Retinal pigment epithelial cell (primary cell): ENCODE measurements around the gene RBL1.
"Not testable (repeated sequence)": the region's sequence is repeated elsewhere in the genome, so short reads cannot be mapped to it uniquely, and the experiment has no call there.

Experiments used
- DNase-seq: peaks from one replicate; pipeline ENCODE4 v3.0.0-alpha.2; 2010; ENCODE audit warnings: low read depth
- H3K4me3 ChIP-seq: 2 replicates; pipeline ENCODE4 v1.5.1; 2011; ENCODE audit warnings: mild to moderate bottlenecking, low read length, control low read depth, moderate library complexity
- TF ChIP-seq, protein P1 (sequence below): conservative IDR thresholded peaks from 2 replicates; pipeline ENCODE4 v1.5.1; 2011; ENCODE audit warnings: low read depth, low read length, control low read depth, inconsistent platforms

The RBL1 gene

DNA sequence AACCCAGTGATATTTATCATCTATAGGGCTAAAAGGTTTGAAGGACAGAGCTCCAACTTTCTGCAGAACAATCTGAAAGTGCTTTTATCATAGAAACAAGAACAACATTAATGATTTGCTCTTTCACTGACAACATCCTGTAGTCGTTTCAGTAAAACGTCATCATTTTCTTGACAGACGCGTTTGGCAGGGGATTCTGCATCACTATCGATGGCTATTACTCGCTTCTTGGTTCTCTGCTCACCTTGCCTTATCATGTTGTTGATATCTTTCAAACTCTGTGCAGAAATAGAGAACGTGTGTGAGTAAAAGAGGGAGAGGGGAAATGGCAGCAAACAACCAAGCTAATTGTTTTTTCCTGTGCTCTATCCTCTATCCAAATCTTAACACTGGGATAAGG lies 97.1 kb downstream of the RBL1 start:
- TF ChIP-seq, protein P1, sequence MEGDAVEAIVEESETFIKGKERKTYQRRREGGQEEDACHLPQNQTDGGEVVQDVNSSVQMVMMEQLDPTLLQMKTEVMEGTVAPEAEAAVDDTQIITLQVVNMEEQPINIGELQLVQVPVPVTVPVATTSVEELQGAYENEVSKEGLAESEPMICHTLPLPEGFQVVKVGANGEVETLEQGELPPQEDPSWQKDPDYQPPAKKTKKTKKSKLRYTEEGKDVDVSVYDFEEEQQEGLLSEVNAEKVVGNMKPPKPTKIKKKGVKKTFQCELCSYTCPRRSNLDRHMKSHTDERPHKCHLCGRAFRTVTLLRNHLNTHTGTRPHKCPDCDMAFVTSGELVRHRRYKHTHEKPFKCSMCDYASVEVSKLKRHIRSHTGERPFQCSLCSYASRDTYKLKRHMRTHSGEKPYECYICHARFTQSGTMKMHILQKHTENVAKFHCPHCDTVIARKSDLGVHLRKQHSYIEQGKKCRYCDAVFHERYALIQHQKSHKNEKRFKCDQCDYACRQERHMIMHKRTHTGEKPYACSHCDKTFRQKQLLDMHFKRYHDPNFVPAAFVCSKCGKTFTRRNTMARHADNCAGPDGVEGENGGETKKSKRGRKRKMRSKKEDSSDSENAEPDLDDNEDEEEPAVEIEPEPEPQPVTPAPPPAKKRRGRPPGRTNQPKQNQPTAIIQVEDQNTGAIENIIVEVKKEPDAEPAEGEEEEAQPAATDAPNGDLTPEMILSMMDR, result no peak
- H3K4me3 ChIP-seq, result no peak overlapping the region
- no peak for DNase-seq

DNA sequence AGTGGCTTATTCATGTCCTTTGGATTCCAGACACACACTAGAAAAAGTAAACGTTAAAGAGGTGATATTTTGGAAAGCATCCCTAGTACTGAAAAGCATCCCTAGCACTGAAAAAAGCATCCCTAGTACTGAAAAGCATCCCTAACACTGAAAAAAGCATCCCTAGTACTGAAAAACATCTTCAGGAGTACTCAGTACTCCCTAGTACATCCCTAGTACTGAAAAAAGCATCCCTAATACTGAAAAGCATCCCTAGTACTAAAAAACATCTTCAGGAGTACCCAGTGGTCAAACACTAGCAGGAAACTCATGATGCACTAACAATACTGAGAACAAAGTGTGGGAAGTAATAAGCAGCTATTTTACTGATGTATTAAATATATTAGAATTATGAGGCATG lies 98.7 kb downstream of the RBL1 start:
- H3K4me3 ChIP-seq, result no peak overlapping the region
- no peak for DNase-seq
- TF ChIP-seq, protein P1, result no peak

DNA sequence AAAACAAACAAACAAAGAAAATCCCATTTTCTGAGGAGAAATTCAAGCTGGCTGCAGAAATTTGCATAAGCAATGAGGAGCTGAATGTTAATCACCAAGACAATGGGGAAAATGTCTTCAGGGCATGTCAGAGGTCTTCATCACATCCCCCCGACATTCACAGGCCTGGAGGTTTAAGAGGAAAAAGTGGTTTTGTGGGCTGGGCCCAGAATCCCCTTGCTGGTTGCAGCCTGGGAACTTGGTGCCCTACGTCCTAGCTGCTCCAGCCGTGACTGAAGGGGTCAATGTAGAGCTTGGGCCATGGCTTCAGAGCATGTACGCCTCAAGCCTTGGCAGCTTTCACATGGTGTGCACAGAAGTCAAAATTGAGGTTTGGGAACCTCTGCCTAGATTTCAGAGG lies 101.6 kb downstream of the RBL1 start:
- not testable (repeated sequence) for H3K4me3 ChIP-seq, DNase-seq

DNA sequence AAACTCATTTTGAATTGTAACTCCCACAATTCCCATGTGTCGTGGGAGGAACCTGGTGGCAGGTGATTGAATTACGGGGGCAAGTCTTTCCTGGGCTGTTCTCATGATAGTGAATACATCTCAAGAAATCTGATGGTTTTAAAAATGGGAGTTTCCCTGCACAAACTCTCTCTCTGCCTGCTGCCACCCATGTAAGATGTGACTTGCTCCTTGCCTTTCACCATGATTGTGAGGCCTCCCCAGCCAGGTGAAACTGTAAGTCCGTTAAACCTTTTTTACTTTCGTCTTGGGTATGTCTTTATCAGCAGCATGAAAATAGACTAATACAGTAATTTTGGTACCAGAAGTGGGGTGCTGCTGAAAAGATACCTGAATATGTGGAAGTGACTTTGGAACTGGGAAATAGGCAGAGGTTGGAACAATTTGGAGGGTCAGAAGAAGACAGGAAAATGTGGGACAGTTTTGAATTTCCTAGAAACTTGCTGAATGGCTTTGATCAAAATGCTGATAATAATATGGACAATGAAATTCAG lies 102.9 kb downstream of the RBL1 start:
- no peak for DNase-seq
- no peak overlapping the region for H3K4me3 ChIP-seq
- TF ChIP-seq, protein P1, result no peak

DNA sequence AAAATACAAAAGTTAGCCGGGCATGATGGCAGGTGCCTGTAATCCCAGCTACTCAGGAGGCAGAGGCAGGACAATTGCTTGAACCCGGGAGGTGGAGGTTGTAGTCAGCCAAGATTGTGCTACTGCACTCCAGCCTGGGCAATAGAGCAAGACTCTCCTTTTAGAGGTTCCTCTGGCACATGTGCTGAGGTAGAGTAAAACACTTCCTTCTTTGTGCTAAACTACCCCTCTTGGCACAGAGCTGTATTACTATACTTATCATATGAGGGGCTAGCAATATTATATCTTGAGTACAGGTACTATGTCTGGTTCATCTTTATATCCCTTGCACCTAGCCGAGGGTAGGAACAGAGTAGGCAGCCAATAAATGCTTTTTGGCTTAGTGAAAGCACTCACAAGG lies 104.1 kb downstream of the RBL1 start:
- TF ChIP-seq, protein P1, result no peak
- no peak for DNase-seq
- no peak overlapping the region for H3K4me3 ChIP-seq

DNA sequence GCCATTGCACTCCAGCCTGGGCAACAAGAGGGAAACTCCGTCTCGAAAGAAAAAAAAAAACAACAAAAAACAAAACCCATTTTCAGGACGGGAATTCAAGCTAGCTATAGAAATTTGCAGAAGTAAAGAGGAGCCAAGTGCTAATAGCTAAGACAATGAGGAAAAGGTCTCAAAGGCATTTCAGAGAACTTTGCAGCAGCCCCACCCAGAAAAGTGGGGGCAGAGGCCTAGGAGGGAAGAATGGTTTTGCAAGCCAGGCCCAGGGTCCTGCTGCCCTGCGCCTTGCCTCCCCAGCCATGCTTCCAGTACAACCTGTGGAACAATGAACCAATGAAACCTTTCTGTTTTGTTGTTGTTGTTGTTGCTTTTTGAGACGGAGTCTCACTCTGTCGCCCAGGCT lies 106.0 kb downstream of the RBL1 start:
- no peak for DNase-seq
- TF ChIP-seq, protein P1, result no peak
- H3K4me3 ChIP-seq, result no peak overlapping the region

DNA sequence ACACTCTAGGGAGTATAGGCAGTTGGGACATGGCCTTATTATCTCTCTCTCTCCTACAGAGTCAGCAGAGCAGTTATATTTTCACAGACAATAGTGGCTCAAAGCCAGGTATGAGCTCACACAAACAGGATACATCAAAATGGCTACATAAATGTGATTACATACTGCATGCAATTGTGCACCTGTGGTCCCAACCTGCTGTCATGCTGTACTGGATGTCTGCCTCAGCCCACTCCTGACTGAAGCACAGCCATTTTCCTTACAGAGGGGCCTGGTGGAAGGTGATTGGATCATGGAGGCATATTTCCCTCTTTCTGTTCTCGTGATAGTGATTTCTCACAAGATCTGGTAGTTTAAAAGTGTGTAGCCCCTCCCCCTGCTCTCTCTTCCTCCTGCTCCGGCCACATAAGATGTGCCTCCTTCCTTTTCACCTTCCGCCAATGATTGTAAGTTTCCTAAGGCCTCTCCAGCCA lies 107.3 kb downstream of the RBL1 start:
- TF ChIP-seq, protein P1, result no peak
- no peak for DNase-seq
- H3K4me3 ChIP-seq, result no peak overlapping the region

DNA sequence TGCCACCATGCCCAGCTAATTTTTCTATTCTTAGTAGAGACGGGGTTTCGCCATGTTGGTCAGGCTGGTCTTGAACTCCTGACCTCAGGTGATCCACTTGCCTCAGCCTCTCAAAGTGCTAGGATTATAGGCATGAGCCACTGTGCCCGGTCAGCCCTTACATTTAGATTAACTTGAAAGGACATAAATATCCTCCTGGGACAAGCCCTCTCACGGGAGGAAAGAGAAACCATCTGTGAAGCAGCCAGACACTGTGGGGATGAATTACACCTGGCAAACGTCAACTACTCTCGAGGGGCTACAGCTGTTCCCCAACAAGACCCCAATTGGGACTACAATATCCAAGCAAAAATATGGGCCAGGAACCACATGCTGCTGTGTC lies 111.5 kb downstream of the RBL1 start:
- TF ChIP-seq, protein P1, result no peak
- DNase-seq, result no peak

More for the DNA sequence above, 111.5 kb downstream of the RBL1 start:
- no peak overlapping the region for H3K4me3 ChIP-seq
